Forelimb muscle (tissue), 1 donor: ENCODE results near the gene PRKCE. TPM values are rescaled to one million over a fixed set of nuclear protein-coding genes. Genes with fewer than 3 reads are reported as not detected.

Experiments used
- DNase-seq: peaks from one replicate; pipeline ENCODE4 v3.0.0-alpha.2; 2013; ENCODE audit warnings: low read depth
- polyA plus RNA-seq: library from polyadenylated mRNA; unstranded; fragments of 120-200 nt; gene quantifications from one replicate; pipeline ENCODE4 v1.2.1, GENCODE V29; 2013; ENCODE audit not compliant: insufficient read length

The PRKCE gene
- polyA plus RNA-seq, 1 donor, result 5.1 TPM

DNA sequence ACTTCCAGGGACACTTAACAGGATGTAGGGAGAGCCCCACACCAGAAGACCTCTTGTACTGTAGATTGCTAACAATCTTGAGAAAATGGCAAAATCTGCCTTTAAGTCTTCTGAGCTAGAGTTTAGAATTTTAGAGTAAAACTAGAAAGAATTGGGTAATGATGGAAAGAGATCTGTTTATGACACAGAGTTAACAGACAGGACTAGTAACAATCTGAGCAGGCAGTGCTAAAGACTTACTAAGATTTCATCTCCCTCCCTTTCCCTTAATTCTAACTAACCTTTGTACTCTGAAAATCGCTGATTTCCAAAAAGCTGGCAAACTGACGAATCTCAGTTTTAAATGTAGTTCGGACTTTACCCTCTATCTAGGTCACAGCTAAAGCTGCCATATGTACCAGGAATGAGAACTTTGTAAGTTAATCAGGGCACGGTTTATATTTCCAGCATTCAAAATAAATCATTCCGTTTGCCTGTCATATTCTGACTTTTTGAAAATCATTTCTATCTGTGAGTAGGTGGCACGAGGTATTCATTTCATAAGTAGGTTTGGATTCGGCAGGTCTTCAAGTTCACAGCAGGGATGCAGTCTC, 389.2 kb downstream of the PRKCE start:
- DNase-seq, result no peak

DNA sequence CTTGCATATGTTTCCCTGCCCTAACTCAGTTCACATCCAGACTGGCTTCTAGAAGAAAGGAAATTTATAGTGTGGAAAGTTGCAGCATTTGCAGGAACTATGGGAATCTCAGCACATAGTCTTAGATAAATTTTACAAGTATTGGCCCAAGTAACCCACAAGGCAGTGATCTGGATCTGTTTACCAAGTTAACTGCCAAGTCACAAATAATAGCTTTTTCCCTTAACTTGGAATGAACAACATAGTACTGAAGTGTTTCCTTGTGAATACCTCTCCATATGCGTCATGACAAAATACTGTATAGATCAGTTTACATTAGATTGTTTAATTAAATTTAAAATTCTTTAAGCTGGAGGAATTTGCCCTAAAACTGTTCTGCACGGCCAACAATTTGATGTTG, 390.0 kb downstream of the PRKCE start:
- peak; percentile 11 for DNase-seq

DNA sequence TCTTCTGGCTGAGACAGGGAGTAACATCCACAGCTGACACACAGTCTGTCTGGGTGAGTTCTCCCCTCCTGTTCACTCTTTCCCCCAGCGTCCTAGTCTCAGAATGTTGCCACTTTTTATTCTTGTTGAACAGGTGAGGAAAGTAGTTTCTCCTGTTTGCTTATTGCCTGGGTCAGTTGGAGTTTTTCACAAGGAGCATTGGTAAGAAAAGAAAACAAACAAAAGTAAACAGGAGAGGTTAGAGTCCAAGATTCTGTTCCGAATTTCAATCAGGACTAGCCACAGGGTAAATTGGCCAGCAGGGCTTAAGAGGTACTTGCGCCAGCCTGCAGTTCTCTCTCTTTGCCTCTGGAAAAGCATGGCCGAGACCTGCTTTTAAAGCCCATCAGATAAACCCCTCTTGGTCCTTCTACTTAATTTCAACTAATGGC, 390.7 kb downstream of the PRKCE start:
- no peak for DNase-seq

DNA sequence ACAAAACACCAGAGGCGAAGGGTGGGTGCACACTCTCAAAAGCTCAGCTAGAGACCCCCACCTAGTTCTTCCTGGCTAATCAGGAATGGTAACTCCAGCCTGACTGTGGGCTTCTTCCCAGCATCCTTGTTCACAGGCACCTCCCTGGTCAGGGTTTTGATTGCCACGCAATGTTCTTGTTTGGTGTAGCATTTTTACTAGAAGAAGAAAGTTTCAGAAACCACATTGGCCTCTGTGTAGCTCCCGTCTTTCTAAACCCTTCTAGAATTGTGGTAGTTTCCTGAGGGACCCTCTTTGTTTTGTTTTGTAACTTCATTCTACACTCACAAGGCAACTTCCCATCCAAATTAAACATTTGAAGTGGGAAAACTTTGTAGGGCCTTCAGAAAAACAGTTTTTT, 391.2 kb downstream of the PRKCE start:
- no peak for DNase-seq

DNA sequence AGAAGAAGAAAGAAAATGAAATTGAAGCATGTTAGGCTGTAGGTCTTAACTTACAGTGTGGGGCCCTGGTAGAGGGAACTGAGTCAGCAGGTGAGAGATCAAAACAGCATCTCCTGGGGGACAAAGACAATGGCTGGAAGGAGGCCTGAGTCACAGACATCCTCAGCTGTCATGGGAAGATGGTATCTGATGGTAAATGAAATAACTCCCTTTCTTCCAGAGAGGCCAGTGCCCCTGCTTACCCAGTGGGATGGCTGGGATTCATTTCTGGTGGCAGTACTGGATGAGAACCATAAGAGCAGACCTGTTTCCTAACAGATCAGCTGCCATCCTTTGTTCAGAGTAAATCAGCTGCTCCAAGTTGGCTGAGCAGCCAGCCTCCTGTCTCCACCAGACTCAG, 394.4 kb downstream of the PRKCE start:
- no peak for DNase-seq

DNA sequence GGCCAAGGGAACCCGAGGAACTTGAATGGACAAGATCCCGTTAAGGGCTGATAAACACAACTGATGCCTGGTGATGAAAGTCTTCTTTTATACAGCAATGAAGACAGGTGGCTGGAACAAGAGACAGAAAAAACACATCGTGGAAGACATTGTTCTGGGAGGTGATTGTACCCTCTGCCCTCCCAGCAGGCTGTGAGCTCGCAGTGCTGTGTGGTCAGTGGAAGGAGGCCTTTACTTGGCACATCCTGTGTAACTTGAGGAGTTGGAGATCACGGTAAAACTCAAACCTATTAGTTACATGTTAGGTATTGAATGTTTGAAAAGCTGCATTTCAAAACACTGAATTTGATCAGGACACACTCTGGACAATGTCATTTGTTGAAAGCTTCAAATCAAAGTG, 395.8 kb downstream of the PRKCE start:
- no peak for DNase-seq

DNA sequence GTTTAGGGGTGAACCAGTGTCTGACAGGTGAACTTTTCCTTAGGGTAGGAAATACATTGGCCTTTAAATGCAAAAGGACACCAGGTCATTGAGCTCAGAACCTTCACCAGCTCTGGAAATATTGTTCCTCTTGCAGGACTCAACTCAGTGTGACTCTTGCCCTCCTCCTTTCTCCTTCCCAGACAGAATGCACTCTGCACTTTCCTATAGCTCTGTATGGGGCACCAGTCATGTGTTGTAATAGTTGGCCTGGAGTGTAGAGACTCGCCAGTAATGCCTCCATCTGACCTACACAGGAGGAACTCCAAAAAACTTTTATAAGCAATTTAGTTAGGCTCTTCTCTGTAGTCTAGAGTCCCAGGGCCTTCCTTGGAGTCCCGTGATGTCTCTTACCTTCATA, 397.2 kb downstream of the PRKCE start:
- no peak for DNase-seq

DNA sequence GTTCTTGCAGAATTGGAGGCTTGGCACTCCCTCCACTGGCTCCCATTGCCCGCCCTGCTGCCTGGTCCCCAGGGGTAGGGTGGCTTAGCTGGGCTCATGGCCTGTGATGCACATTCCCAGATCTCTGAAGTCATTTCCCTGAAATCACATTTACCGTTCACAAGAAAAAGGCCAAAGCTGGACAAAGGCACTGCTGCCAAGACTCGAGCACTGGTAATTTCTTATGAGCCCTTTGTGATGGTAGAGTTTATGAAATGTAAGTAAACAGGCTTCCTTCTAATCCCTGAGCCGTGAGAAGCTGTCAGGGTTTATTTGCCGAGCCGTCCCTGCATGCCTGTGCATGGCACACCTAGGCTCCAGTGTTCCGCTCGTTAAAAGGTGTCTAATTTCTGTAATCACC, 398.6 kb downstream of the PRKCE start:
- no peak for DNase-seq

DNA sequence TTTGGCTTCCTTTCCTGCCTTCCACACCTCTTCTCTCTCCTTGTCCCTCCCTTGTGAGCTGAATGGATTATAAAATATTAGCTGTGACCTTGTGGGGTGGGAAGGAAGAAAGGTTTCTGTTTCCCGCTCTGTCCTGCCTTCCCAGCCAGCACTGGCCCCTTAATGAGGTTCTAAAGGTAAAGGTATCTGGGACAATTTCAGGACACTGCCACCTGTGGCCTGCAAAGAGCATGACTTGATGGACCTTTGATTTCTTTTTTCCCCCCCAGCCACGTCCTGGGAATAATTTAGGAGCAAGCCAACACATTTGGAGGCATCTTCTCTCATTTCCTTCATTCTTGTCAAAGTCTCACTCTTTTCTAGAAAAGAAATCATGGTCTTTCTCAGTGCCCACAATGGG, 399.0 kb downstream of the PRKCE start:
- no peak for DNase-seq

DNA sequence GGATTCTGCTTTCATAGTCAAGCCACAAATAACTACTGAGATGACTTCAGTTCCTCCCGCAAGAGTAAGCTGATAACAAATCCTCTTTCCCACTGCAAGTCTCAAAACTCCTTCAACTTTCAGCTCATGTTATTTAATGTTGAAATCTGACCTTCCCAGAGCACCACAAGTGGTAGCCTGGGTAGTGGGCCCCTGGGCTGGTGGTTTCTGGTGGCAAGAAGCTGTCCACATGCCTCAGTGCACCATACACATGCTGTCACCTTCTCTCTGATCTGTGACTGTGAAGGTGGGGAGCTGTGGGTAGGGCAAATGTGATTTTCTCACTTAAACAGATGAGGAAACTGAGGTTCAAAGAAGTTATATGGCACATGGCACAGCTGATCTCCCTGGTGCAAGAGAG, 399.6 kb downstream of the PRKCE start:
- DNase-seq, result no peak

DNA sequence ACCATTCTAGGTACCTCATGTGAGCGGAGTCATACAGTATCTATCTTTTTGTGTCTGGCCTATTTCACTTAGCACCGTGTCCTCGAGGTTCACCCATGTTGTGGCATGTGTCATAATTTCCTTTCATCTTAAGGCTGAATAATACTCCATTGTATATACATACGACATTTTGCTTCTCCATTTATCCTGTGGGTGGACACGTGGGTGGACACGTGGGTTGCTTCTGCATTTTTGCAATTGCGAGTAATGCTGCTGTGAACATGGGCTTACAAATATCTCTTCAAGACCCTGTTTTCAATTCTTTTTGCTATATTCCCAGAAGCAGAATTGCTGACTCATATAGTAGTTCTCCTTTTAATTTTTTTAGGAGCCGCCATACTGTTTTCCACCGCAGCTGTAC, 402.1 kb downstream of the PRKCE start:
- no peak for DNase-seq

DNA sequence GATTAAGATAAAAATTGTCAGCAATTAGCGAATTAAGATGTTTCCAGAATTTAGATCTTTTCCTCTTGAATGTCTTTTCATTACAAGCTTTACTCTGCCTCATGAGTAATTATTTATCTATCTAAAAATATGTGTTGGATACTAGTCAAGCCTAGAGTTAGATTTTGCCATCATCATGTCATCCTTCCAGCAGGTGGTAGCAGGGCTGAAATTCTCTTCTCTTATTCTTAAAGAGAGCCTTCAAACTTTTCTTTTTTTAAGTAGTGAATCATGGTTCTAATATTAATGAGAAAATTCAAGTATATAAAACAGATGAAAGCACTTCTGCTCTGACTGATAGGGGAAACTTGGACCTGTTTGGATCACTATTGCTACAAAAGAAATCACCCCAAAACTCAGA, 405.1 kb downstream of the PRKCE start:
- DNase-seq, result no peak

DNA sequence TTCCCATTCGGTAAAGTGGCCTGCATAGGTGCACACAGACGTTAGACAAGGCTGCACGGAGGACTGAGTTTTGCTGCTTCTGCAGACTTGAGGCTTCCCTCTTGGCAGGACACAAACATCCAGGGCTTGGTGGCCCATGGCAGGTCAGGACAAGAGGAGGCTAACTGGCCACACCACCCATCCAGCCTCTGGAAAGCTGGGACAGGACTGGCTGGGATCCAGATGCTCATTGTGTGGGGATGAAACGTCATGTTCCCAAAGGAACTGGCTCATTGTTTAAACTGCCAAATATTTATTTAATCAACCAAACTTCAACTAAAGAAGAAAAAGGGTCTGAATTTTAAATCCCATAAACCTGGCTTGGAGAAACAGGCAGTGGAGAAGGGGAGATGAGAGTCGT, 406.7 kb downstream of the PRKCE start:
- no peak for DNase-seq

DNA sequence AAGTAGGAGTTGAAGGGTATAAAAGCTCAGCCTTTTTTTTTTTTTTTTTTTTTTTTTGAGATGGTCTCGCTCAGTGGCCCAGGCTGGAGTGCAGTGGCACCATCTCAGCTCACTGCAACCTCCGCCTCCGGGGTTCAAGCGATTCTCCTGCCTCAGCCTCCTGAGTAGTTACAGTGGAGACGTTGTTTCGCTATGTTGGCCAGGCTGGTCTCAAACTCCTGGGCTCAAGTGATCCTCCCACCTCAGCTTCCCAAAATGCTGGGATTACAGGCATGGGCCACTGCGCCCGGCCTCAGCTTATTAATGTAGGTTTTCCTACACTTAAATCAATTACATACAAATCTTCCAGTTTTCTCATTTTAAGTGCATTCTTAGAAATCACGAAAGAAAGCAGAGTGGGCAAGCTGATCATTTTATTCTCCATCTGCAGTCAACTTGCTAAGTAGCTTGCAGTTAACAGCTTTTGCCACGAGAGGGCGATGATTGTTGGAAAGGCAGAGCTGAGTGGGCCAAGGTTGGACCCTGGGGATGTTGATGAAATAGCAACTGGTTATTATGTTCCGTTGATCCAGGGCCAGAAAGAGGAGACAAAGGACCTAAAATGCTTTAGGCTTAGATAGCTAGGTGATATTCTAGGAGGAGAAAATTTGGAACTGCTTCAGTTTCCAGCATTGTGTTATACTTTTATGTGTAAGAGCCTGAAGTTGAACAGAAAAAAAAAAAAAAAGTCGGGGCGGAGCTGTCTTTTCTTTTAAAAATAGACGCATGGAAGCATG, 411.4 kb downstream of the PRKCE start:
- peak; percentile 81 for DNase-seq

DNA sequence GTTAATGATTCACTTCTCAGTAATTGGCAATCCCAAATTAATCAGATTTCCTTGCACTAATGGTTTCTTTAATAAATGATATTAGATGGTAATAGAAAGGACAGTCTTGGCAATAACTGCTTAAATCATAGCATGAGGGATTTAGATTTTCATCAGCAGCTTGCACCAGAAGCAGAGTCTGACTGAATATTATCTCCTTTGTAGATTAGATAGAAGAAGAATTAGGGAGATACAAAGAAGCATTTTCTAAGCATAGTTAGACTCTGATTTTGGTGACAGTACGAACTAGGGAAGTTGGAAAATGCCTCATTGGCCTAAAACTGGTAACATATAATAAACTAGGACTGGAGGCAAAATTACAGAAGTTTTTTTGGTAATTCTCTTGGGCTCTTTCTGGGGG, 412.9 kb downstream of the PRKCE start:
- DNase-seq, result no peak

DNA sequence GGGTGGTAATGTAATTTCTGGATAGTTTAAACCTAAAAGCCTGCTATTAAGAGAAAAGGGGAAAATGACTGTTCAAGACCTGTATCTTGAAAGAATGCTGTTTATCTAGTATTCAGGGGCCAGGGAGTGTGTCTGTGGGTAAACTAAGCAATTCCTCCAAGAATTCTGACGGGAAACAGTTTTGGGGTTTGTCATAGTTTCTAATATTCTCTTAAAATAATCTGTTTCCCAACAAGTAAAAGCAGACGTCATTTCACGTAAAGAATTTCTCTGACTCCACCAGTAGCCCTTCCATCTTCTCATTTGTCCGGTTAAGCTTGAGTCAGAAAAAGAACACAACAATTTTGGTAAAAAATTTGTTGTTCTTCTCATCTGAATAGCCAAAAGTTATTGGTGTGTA, 413.7 kb downstream of the PRKCE start:
- no peak for DNase-seq

DNA sequence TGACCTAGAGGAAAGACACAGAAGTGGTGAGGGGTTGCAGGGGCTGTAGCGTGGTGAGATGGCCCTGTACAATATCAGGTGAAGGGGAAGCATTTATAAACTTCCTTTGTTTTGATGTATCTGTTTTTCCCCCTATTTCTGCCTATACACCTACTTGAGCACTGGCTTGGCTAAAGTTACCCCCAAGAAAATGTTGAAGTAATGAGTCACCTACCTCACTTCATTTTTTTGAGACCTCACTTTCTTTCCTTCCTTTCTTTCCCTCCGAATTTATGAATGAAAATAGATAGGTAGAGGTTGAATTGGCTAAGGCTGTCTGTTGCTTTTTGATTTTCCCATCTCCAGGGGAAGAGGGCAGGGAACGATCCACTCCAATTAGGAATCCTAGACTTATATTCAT, 414.6 kb downstream of the PRKCE start:
- no peak for DNase-seq

DNA sequence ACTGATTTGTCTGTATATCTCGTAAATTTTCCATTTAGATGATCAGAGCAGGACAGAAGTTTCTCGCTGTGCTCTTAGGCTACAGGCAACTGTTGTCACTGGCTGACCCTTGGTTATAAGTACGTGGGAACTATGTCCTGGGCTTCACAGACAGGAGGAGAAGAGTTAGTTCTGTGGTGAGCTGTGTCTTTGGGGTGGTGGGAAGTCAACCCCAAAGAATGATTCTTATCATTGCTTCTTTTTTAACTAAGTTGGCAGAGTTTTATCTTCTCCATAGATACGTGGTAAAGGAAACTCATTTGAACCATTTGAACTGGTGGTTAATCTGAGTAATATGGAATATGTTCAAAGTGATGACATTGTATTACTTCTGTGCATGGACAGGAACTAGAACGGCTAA, 415.1 kb downstream of the PRKCE start:
- no peak for DNase-seq

DNA sequence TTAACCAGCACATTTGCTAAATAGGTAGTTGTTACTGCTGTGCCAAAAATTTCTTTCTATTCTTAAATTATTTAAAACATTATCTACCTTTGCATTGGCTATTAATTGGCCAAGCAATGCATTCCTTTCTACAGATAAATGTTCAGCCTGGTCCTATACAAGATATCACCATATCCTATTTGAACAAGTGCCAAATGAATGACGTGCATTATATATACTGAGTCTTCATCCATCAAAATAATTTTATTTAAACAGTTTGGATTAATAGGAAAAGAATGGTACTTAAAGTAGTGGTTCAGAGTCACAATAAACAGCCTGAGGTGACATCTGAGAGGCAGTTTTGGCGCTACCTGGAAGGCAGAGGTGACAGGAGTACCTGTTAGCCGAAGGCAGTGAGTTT, 415.6 kb downstream of the PRKCE start:
- no peak for DNase-seq

DNA sequence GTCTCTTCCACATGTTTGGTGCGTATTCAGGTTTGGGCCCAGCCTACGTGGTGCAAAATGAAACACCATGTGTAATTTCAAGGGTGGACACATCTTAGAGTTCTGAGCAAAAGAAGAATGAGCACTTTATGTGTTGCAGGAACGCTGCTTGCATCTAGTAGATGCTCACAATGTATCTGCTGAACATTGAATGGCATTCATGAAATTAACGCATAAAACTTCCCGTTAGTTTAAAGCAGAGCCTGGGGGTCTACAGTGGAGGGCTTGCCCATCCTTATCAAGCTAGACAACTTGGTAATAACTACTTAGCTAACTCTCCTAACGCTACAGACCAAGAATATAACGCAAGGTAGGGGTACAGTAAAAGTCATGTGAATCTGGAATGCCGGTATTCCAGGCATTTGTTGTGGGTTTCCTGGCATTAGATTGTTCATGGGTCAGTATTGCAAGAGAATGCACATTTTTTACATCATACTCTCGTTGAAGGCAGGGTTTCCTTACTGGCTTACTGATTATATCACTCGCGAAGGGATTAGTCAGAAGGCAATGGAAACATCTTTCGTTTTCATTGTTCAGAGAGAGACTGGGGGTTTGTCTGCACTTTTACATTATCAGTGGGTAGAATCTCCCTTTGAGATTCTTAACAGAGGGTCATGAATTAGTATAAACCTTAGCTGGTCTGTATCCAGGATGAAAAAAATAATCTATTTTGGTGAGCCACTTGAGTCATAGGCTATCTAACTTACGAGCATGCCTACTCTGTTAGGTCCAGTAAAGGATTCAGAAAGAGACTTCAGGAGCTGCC, 416.2 kb downstream of the PRKCE start:
- DNase-seq, result no peak

DNA sequence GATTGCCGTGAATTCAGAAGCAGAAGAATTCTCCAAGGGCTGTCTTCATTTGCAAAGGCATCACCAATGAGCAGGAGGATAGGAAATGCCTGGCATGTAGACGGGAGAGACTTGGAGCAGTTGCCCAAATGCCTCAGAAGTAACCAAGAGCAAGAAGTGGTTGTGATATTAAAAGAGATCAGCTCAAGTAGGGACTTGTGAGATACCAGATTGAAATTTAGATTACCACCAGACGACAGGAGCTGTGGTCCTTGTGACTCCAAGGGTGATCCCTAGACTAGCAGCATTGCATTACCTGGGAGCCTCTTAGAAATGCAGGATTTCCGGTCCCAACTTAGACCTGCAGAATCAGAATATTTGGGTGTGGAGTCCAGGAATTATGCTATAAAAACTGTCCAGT, 417.2 kb downstream of the PRKCE start:
- DNase-seq, result no peak

DNA sequence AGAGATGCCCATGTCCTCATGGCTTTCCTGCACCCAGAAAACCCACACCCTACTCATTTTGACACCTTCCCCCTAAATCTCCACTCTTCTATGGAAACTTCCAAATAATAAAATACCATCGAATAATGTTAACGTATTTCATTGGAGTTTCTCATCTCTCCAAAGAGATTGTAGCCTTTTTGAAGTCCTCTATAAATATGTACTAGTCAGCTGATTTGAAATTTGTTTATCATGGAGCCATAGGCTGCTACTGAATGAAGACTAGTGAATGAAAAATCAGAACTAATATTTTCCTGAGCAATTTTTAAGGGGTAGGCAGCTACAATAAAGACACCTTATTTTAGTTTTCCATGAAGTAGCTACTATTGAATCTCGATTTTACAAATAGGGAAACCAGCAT, 419.6 kb downstream of the PRKCE start:
- DNase-seq, result no peak
